BE2C (cell line): ENCODE data around the gene NSFL1C. TPM values are rescaled to one million over a fixed set of nuclear protein-coding genes. Genes with fewer than 3 reads are reported as not detected.
A peak's percentile ranks its signal among the peaks of the same experiment; 100 is the strongest.

ENCODE experiments used
- DNase-seq: peaks from one replicate; pipeline ENCODE4 v3.0.0-alpha.2; 2020
- H3K27me3 ChIP-seq: fragments of 250-450 bp; sonication (Bioruptor Pico); 2 replicates; pipeline ENCODE4 v1.5.1; 2020; ENCODE audit warnings: mild to moderate bottlenecking
- H3K36me3 ChIP-seq: fragments of 250-450 bp; sonication (Bioruptor Pico); 2 replicates; pipeline ENCODE4 v1.5.1; 2020; ENCODE audit warnings: mild to moderate bottlenecking
- H3K4me1 ChIP-seq: fragments of 250-450 bp; sonication (Bioruptor Pico); 2 replicates; pipeline ENCODE4 v1.5.1; 2020
- H3K4me3 ChIP-seq: 2 replicates; pipeline ENCODE4 v1.5.1; 2011; ENCODE audit warnings: low read depth, low read length
- H3K9me3 ChIP-seq: fragments of 250-450 bp; sonication (Bioruptor Pico); 2 replicates; pipeline ENCODE4 v1.5.1; 2020
- polyA plus RNA-seq: library from polyadenylated mRNA; unstranded; fragments of >200 nt; gene quantifications from one replicate; pipeline ENCODE4 v1.2.1, GENCODE V29; 2012; ENCODE audit warnings: low read depth, missing spikeins; ENCODE audit not compliant: insufficient read length, insufficient read depth
- TF ChIP-seq, protein P1 (sequence below): IDR thresholded peaks from 2 replicates; pipeline ENCODE4 v1.5.1; 2012; ENCODE audit warnings: mild to moderate bottlenecking, low read depth, low read length

The NSFL1C gene
- polyA plus RNA-seq: 75.5 TPM

DNA sequence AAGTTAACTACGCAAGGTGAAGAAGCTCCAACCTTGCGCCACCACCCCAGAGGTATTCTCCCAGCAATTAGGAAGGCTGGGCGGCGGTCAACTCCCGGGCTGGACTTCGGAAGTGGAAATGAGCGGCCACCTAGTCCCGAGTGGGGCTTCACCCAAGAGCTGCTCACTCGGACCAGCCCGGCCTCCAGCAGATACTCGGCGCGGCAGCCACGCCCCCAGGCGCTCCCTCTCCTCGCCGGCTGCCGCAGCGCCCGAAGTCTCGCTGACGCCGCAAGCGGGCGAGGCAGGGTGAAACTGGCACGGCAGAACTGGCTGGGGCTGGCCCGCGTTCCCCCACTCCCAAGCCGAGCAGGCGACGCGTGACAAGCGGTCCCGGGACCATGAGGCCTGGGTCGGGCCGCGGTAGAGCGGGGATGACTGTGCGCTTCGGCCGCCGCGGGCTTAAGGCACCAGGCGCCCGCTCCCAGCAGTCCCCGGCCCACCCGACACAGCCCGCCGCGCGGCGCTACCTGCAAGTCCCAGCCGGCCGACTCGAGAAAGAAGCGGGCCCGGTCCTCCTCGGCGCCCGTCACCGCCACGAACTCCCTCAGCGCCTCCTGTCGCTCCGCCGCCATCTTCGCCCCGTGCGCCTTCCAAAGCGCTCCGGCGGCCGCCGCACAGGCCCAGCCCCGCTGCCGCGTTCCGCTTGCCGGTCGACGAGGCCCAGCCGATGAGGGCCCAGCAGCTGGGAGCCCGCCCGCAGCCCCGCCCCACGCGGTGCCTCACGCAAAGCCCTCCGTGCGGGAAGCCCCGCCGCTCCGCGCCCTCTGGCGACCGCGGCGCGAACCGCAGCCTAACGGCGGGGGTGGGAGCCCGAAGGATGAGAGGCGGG, at the start of gene NSFL1C:
TSS of gene NSFL1C (minus strand) at position 639 of the 871 bp plus-strand sequence. CDS start at position 614, 25 bp downstream.
- Histone ChIP-seq H3K9me3 (no peaks in the 10 kb centered on the region), H3K4me3 (peak within 1 kb of the TSS; percentile 76), H3K36me3 (no peaks in the 10 kb centered on the region), H3K4me1 (no peaks in the 10 kb centered on the region; the same call in none of the 2 replicates), H3K27me3 (no peaks in the 10 kb centered on the region)
- DNase-seq: peak; percentile 90
- TF ChIP-seq, protein P1, sequence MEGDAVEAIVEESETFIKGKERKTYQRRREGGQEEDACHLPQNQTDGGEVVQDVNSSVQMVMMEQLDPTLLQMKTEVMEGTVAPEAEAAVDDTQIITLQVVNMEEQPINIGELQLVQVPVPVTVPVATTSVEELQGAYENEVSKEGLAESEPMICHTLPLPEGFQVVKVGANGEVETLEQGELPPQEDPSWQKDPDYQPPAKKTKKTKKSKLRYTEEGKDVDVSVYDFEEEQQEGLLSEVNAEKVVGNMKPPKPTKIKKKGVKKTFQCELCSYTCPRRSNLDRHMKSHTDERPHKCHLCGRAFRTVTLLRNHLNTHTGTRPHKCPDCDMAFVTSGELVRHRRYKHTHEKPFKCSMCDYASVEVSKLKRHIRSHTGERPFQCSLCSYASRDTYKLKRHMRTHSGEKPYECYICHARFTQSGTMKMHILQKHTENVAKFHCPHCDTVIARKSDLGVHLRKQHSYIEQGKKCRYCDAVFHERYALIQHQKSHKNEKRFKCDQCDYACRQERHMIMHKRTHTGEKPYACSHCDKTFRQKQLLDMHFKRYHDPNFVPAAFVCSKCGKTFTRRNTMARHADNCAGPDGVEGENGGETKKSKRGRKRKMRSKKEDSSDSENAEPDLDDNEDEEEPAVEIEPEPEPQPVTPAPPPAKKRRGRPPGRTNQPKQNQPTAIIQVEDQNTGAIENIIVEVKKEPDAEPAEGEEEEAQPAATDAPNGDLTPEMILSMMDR: peak; percentile 53

DNA sequence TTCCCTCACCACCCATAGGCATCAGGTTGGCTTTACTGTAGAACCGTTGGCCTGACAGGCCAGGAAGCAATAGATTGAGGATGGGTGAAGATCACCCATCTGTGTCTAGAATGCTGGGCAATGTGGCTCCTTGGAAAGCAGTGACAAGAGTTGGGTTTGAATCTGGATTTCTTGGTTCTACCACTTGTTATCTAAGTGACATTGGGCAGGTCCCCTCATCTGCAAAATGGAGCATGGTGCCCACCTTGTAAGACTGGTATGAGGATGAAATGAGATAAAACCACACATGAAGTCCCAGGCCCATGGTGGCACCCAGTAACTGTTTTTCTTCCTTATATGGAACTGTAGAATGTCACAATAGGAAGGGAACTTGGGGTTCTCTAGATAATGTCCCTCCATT, 47.2 kb upstream of the NSFL1C start:
- H3K27me3 ChIP-seq: no peaks in the 10 kb centered on the region
- TF ChIP-seq, protein P1: no peak
- no peak overlapping the region for H3K4me3 ChIP-seq
- no peaks in the 10 kb centered on the region for H3K4me1 ChIP-seq
- H3K36me3 ChIP-seq: no peaks in the 10 kb centered on the region
- H3K9me3 ChIP-seq: no peaks in the 10 kb centered on the region
- DNase-seq: no peak

DNA sequence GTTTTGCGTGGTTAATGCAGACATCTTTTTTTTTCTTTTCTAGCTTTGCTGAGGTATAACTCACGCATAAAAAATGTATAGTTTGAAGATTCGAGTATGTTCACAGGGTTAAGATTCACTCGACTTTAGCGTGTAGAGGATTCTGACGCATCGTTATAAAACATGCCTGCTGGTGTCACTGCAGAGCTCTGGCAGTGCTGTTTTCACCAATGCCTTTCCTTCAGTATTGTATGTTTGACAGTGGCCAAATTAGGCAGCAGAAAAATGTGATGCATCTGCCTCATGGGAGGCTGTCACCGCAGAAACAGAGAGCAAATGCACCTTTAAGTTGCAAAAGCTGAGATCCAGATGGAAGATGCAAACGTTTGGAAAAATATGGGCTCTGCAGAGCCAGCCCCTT, 42.6 kb upstream of the NSFL1C start:
- Histone ChIP-seq H3K27me3 (no peaks in the 10 kb centered on the region), H3K9me3 (no peaks in the 10 kb centered on the region), H3K4me3 (no peak overlapping the region), H3K4me1 (no peaks in the 10 kb centered on the region), H3K36me3 (no peaks in the 10 kb centered on the region)
- TF ChIP-seq, protein P1: peak; percentile 39
- peak; percentile 16 for DNase-seq

DNA sequence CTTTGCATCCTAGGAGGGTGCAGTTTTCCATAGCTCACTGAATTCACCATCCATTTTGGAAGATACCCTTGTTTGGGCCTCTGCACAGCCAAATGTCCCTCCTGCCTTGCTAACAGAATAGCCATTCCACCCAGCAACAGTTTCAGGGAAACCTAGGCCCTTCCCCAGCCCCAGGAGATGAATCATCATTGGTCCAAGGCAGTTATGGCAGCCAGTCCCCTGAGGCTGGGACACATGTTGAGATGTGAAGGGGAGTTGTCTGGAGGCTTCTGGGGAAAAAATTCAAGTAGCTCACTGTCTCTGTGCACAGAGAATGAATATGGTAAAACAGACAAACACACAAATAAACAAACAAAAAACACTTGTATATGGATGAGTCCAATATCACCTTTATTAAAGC, 41.9 kb upstream of the NSFL1C start:
- H3K4me3 ChIP-seq: no peak overlapping the region
- TF ChIP-seq, protein P1: no peak
- no peaks in the 10 kb centered on the region for H3K27me3 ChIP-seq
- DNase-seq: no peak
- H3K4me1 ChIP-seq: no peaks in the 10 kb centered on the region
- no peaks in the 10 kb centered on the region for H3K36me3 ChIP-seq
- H3K9me3 ChIP-seq: no peaks in the 10 kb centered on the region

DNA sequence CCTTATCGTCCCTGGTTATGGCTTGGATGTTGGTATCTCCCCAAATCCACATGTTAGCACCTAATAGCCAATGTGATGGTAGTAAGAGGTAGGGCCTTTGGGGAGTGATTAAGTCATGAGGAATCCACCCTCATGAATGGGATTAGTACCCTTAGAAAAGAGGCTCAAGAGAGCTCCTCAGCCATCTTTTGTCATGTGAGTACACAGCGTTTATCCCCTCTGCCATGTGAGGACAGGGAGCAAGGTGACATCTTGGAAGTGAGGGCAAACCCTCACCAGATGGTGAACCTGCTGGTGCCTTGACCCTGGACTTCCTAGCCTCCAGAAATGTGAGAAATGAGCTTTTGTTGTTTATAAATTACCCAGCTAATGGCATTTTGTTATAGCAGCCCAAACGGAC, 40.6 kb upstream of the NSFL1C start:
- no peaks in the 10 kb centered on the region for H3K9me3 ChIP-seq
- H3K27me3 ChIP-seq: no peaks in the 10 kb centered on the region
- no peaks in the 10 kb centered on the region for H3K4me1 ChIP-seq
- H3K4me3 ChIP-seq: no peak overlapping the region
- H3K36me3 ChIP-seq: no peaks in the 10 kb centered on the region
- TF ChIP-seq, protein P1: no peak
- DNase-seq: no peak

DNA sequence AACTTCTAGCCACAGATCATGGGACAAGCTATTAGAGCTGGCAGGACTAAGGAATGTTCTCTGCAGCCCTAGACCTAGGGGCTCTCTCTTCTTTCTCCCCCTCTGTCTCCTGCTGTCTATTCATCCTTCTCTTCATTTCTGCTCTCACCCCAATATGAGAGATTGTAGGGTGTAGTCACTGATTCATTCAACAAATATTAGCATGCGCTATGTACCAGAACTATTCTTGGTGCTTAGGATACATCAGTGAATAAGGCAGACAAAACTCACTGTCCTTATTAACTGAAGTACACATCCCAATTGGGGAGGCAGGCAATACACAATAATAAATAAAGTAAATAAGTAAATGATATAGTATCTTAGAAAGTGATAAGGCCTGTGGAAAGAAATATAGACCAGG, 39.2 kb upstream of the NSFL1C start:
- no peaks in the 10 kb centered on the region for H3K9me3 ChIP-seq
- H3K27me3 ChIP-seq: no peaks in the 10 kb centered on the region
- H3K4me3 ChIP-seq: no peak overlapping the region
- no peaks in the 10 kb centered on the region for H3K4me1 ChIP-seq
- TF ChIP-seq, protein P1: no peak
- no peak for DNase-seq
- H3K36me3 ChIP-seq: no peaks in the 10 kb centered on the region
